HEK293T (cell line): ENCODE data around the gene GLT8D2.

Experiments
- CTCF ChIA-PET: fragments of 350-600 bp; formaldehyde crosslinking; extraction: SDS; loops from one replicate; lab custom pipeline; 2021; ENCODE audit warnings: antibody characterized with exemption, inconsistent platforms; lab: Yijun Ruan, JAX
- POLR2A ChIA-PET: fragments of 350-600 bp; formaldehyde crosslinking; extraction: SDS; loops from one replicate; lab custom pipeline; 2020; ENCODE audit warnings: antibody characterized with exemption, inconsistent platforms; lab: Yijun Ruan, JAX
- DNase-seq: peaks from one replicate; pipeline ENCODE4 v3.0.0; 2012; ENCODE audit warnings: mixed read lengths; ENCODE audit errors: extremely low spot score
- ARNT ChIP-seq: fragments of 450-650 bp; IDR thresholded peaks from 2 replicates; pipeline ENCODE4 v1.6.1; 2017; ENCODE audit warnings: mild to moderate bottlenecking
- BHLHE40 ChIP-seq: fragments of 450-650 bp; IDR thresholded peaks from 2 replicates; pipeline ENCODE4 v1.6.1; 2016; ENCODE audit warnings: mild to moderate bottlenecking, moderate library complexity, borderline replicate concordance
- CTBP1 ChIP-seq: fragments of 450-650 bp; IDR thresholded peaks from 2 replicates; pipeline ENCODE4 v1.6.1; 2016; ENCODE audit warnings: borderline replicate concordance
- ELF4 ChIP-seq: fragments of 450-650 bp; IDR thresholded peaks from 2 replicates; pipeline ENCODE4 v1.6.1; 2017; ENCODE audit warnings: antibody characterized with exemption
- FOXA1 ChIP-seq: fragments of 450-650 bp; IDR thresholded peaks from 2 replicates; pipeline ENCODE4 v1.6.1; 2016; ENCODE audit warnings: mild to moderate bottlenecking
- FOXK2 ChIP-seq: fragments of 450-650 bp; IDR thresholded peaks from 2 replicates; pipeline ENCODE4 v1.6.1; 2016; ENCODE audit warnings: mild to moderate bottlenecking
- FOXM1 ChIP-seq: fragments of 450-650 bp; IDR thresholded peaks from 2 replicates; pipeline ENCODE4 v1.6.1; 2017; ENCODE audit warnings: mild to moderate bottlenecking, borderline replicate concordance
- HDGF ChIP-seq: fragments of 450-650 bp; IDR thresholded peaks from 2 replicates; pipeline ENCODE4 v1.6.1; 2017; ENCODE audit warnings: antibody characterized with exemption, borderline replicate concordance
- L3MBTL2 ChIP-seq: fragments of 450-650 bp; conservative IDR thresholded peaks from 2 replicates; pipeline ENCODE4 v1.6.1; 2016; ENCODE audit warnings: mild to moderate bottlenecking
- LEF1 ChIP-seq: fragments of 450-650 bp; IDR thresholded peaks from 2 replicates; pipeline ENCODE4 v1.6.1; 2017; ENCODE audit warnings: mild to moderate bottlenecking, borderline replicate concordance
- NFRKB ChIP-seq: fragments of 450-650 bp; IDR thresholded peaks from 2 replicates; pipeline ENCODE4 v1.6.1; 2016; ENCODE audit warnings: mild to moderate bottlenecking, moderate library complexity
- SP1 ChIP-seq: fragments of 450-650 bp; IDR thresholded peaks from 2 replicates; pipeline ENCODE4 v1.6.1; 2017
- SUZ12 ChIP-seq: fragments of 450-650 bp; IDR thresholded peaks from 2 replicates; pipeline ENCODE4 v1.6.1; 2016; ENCODE audit warnings: mild to moderate bottlenecking
- TARDBP ChIP-seq: fragments of 450-650 bp; IDR thresholded peaks from 2 replicates; pipeline ENCODE4 v1.6.1; 2016
- ZNF384 ChIP-seq: fragments of 450-650 bp; IDR thresholded peaks from 2 replicates; pipeline ENCODE4 v1.6.1; 2016
- TF ChIP-seq, protein P1 (sequence below): fragments of 450-650 bp; IDR thresholded peaks from 2 replicates; pipeline ENCODE4 v1.6.1; 2016

Gene GLT8D2

DNA sequence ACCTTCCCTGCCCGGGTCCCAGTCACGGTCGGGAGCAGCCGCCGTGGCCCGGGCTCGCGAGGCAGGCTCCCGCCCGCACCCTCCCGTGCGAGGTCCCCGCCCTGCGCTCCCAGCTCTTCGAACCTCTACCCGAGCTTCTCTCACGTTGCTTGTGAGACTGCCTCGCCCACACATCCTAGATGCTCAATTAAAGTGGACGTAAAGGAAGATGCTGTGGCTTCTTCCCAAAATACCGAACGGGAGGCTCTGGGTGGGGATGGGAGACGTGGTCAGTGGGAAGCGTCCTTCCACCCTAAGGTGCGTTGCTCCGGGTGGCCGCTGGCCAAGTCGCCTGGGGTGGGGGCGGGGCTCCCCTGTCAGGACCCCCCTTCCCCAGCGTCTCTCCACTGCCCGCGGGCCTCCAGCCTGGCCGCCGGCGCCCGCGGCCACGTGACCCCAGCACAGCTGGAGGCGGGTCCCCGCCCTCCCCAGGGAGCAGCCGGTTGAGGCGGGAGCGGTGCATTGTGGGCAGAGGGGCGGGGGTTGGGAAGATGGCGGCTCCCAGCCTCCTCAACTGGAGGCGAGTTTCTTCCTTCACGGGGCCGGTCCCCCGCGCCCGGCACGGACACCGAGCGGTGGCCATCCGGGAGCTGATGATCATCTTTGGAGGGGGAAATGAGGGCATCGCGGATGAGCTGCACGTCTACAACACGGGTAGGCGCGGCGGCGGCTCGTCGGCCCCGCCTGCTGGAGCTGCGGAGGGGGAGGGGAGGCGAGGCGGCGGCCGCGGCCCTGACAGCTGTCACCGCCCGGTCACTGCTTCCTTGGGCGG is 14.2 kb upstream of the GLT8D2 start, which contains the start of gene HCFC2:
Gene HCFC2 (plus strand): TSS at position 501 of the 811 bp plus-strand sequence. CDS start 30 bp downstream, at position 531.
- ChIA-PET CTCF (interaction anchor here (1.0 kb wide), 1 partner anchor 44 kb away, joined by 3 read pairs; no protein-coding TSS in a partner anchor), POLR2A (interaction anchor here (0.8 to 2.4 kb wide), 9 partner anchors 9 to 98 kb away, joined by 3 to 14 read pairs (median 4); partner anchors contain the start of genes GLT8D2, NFYB and TDG)
- peak; percentile 94 for DNase-seq
- TF ChIP-seq, protein P1, sequence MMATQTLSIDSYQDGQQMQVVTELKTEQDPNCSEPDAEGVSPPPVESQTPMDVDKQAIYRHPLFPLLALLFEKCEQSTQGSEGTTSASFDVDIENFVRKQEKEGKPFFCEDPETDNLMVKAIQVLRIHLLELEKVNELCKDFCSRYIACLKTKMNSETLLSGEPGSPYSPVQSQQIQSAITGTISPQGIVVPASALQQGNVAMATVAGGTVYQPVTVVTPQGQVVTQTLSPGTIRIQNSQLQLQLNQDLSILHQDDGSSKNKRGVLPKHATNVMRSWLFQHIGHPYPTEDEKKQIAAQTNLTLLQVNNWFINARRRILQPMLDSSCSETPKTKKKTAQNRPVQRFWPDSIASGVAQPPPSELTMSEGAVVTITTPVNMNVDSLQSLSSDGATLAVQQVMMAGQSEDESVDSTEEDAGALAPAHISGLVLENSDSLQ, result 0 out of 2 replicates have a peak, but pooled peaks have one; percentile 23
- TF ChIP-seq FOXK2, result no peak
- TF ChIP-seq FOXA1, result no peak
- TF ChIP-seq BHLHE40, result no peak
- TF ChIP-seq L3MBTL2, result peak; percentile 66
- no peak for TF ChIP-seq SUZ12
- no peak for TF ChIP-seq ARNT
- no peak for TF ChIP-seq NFRKB
- no peak for TF ChIP-seq ELF4
- no peak for TF ChIP-seq SP1
- TF ChIP-seq LEF1, result 0 out of 2 replicates have a peak, but pooled peaks have one; percentile 7
- TF ChIP-seq FOXM1, result no peak
- no peak for TF ChIP-seq HDGF
- TF ChIP-seq CTBP1, result 0 out of 2 replicates have a peak, but pooled peaks have one; percentile 30

DNA sequence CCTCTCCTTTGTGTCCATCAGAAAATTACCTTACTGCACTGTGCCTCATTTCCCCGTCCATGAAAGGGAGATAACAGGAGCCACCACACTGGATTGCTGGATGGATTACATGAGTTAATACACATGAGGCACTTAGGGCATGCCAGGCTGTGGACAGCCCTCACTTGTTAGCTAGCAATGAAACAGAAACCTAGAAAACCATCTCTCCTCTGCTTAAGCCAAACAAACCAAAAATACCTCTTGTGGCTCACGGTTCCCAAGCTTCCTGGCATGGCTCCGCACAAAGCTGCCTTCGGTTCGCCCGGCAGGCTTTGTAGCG is 13.7 kb upstream of the GLT8D2 start:
- no peak for DNase-seq
- ChIA-PET POLR2A (interaction anchor here (0.8 to 2.4 kb wide), 8 partner anchors 9 to 98 kb away, joined by 3 to 14 read pairs (median 4); partner anchors contain the start of genes GLT8D2, NFYB and TDG), CTCF (interaction anchor here (1.0 kb wide), 1 partner anchor 45 kb away, joined by 3 read pairs; no protein-coding TSS in a partner anchor)
- no peak for TF ChIP-seq L3MBTL2
- TF ChIP-seq FOXK2, result no peak
- no peak for TF ChIP-seq SUZ12
- TF ChIP-seq ZNF384, result no peak
- TF ChIP-seq SP1, result no peak
- no peak for TF ChIP-seq NFRKB
- TF ChIP-seq FOXM1, result no peak
- TF ChIP-seq TARDBP, result no peak
- no peak for TF ChIP-seq LEF1
- TF ChIP-seq ARNT, result no peak
- TF ChIP-seq, protein P1, result no peak
- no peak for TF ChIP-seq ELF4
- TF ChIP-seq FOXA1, result no peak
- no peak for TF ChIP-seq HDGF
- TF ChIP-seq CTBP1, result no peak

DNA sequence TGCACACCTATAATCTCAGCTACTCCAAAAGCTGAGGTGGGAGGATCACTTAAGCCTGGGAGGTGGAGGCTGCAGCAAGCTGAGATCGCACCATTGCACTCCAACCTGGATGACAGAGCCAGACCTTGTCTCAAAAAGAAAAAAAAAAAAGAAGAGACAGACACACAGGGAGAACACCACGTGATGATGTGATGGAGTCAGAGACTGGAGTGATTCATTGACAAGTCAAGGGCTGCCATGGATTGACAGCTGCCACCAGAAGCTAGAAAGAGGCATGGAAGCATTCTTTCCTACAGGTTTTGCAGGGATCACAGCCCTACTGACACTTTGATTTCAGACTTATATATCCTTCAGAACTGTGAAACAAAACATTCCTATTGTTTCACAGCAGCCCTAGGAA is 10.8 kb upstream of the GLT8D2 start:
- TF ChIP-seq TARDBP, result no peak
- no peak for TF ChIP-seq ARNT
- no peak for TF ChIP-seq HDGF
- no peak for TF ChIP-seq ELF4
- no peak for TF ChIP-seq FOXA1
- TF ChIP-seq, protein P1, result peak; percentile 33; the same call in 1 of the 2 replicates
- POLR2A ChIA-PET, result no interaction called here
- DNase-seq, result no peak
- CTCF ChIA-PET, result no interaction called here

DNA sequence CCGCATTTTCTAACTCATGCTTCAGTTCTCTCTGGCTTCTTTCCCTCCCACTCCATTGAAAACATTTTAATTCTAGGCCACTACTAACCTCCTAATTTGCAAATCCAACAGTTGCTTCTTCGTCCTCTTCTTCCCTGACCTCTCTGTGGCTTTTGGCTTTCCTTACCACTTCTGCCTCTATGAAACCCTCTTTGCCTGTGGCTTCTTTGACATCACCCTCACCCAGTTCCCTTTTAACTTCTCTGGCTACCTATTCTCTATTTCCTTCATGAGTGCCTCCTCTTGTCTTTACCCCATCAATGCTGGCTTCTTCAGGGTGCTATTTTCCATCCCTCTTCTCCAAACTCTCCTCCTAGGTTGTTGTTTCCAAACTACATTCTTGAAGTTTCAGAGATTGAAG is 10.0 kb upstream of the GLT8D2 start:
- POLR2A ChIA-PET, result no interaction called here
- TF ChIP-seq TARDBP (no peak), L3MBTL2 (no peak), ZNF384 (no peak), FOXM1 (no peak), ARNT (no peak), HDGF (no peak), LEF1 (no peak), CTBP1 (no peak), NFRKB (no peak), ELF4 (no peak), SP1 (no peak), BHLHE40 (no peak), FOXA1 (no peak), FOXK2 (no peak), SUZ12 (no peak)
- TF ChIP-seq, protein P1, result no peak
- CTCF ChIA-PET, result interaction anchor here (0.9 kb wide), 1 partner anchor 49 kb away, joined by 5 read pairs; no protein-coding TSS in a partner anchor
- no peak for DNase-seq

DNA sequence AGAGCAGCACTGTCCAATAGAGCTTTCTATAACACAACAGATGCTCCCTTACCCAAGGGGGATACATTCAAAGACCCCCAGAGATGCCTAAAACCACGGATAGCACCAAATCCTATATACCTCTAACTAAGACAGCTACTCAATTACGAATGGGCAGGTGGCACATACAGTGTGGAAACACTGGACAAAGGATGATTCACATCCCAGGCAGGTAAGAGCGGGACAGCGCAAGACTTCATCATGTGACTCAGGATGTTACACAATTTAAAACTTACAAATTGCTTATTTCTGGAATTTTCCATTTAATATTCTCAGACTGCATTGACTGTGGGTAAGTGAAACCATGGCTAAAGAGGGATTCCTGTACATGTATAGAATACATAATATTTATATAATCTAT is 8.8 kb upstream of the GLT8D2 start:
- no peak for DNase-seq
- TF ChIP-seq HDGF (no peak), FOXM1 (no peak), TARDBP (no peak), FOXA1 (no peak), ZNF384 (no peak), SUZ12 (no peak), SP1 (no peak), BHLHE40 (no peak), NFRKB (no peak), CTBP1 (no peak), LEF1 (no peak), FOXK2 (no peak), L3MBTL2 (no peak), ELF4 (no peak), ARNT (no peak)
- TF ChIP-seq, protein P1, result no peak
- POLR2A ChIA-PET, result interaction anchor here (1.1 kb wide), 1 partner anchor 93 kb away, joined by 3 read pairs; the partner anchor contains the start of gene TDG
- CTCF ChIA-PET, result interaction anchor here (0.9 to 1.2 kb wide), 4 partner anchors 45 to 125 kb away, joined by 3 to 12 read pairs (median 4); no protein-coding TSS in a partner anchor
